Retinal pigment epithelial cell (primary cell): ENCODE data around the gene DLG5.

Source experiments
- DNase-seq: peaks from one replicate; pipeline ENCODE4 v3.0.0-alpha.2; 2010; ENCODE audit warnings: low read depth
- H3K4me3 ChIP-seq: 2 replicates; pipeline ENCODE4 v1.5.1; 2011; ENCODE audit warnings: mild to moderate bottlenecking, low read length, control low read depth, moderate library complexity
- CTCF ChIP-seq: conservative IDR thresholded peaks from 2 replicates; pipeline ENCODE4 v1.5.1; 2011; ENCODE audit warnings: low read depth, low read length, control low read depth, inconsistent platforms

The DLG5 gene

DNA sequence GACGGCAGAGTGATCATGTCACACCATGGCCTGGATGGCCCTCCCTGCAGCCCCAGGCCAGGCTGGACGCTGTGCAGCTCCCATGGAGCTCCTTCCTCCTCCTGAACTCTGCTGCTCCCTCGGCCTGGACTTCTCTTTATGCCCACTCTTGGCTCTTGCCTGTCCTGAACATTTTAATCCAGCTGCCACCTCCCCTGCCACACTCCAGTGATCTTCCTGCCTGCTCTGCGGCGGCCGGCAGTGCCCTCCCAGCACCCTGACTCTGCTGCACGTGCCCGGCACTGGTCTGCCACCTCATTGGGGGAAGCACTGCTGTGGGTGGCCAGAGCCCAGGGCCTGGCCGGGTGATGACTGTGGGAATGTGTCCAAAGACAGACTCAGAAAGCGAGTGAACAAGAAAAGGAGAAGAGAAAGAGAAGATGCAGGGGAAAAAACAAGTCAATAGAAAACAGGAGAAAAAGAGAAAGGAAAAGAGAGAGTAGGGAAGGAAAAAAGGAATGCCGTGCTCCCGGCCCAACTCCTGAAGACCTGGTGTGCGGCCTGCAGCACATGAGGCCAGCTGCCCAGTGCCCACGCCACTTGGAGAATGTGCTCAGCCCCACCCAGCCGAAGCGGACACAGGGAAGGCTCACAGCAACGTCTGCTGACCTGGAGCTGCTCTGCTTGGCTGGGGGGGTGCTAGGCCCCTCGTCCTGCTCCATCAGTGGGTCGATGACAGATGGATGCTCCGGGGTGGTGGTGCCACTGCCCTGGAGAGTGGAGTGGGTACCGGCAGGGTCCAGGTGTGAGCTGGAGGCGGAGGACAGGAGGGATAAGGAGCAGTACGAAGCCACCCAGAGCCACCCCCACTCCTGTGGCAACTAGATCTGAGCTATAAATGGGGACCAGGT, 115.9 kb downstream of the DLG5 start:
- DNase-seq, result no peak
- no peak for TF ChIP-seq CTCF

GRCh38 chr10:77809336-77809735, 117.2 kb downstream of the DLG5 start:
- H3K4me3 ChIP-seq, result no peak overlapping the region
- DNase-seq, result no peak
- no peak for TF ChIP-seq CTCF

More for the DNA sequence above, 115.9 kb downstream of the DLG5 start:
- no peak overlapping the region for H3K4me3 ChIP-seq

DNA sequence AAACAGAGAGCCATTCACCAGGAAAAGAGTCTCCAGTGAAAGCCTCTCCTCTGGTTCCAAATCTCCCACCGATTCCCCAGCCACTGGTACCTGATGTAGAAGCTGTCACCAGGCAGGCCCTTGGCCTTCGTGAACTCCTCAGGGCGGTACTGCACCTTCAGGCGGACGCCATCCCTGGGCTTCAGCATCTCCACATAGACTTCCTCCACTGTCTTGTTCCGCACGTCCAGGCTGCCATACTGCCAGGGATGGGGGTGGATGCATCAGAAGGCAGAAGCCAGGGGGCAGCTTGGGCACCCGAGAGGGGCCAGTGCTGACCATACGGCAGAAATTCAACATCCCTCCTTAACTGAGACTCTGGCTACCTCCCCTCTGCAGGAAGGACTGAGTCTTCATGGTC, 118.8 kb downstream of the DLG5 start:
- no peak for DNase-seq
- H3K4me3 ChIP-seq, result no peak overlapping the region
- no peak for TF ChIP-seq CTCF

GRCh38 chr10:77806511-77807157, 119.9 kb downstream of the DLG5 start:
- TF ChIP-seq CTCF, result no peak
- no peak for DNase-seq

DNA sequence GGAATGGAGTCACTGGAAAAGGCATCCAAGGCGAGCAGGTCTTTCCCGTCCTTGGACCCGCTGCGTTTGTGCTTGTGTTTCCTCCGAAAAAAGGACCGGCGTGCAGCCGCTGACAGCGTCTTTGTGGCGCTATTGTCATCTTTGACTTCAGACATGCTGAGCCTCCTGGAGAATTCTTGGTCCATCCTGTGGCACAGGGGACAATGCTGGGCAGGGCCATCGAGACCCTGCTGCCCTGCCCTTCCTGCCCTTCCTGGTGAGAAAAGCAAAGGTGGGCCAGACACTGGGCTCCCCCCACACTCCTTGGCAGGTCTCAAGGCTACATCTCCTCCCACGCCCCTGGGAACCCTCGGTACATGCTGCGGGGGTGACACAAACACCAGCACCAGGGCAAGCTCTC, 120.9 kb downstream of the DLG5 start:
- TF ChIP-seq CTCF, result no peak
- no peak overlapping the region for H3K4me3 ChIP-seq
- no peak for DNase-seq

More at GRCh38 chr10:77806511-77807157, 119.9 kb downstream of the DLG5 start:
- H3K4me3 ChIP-seq, result no peak overlapping the region

DNA sequence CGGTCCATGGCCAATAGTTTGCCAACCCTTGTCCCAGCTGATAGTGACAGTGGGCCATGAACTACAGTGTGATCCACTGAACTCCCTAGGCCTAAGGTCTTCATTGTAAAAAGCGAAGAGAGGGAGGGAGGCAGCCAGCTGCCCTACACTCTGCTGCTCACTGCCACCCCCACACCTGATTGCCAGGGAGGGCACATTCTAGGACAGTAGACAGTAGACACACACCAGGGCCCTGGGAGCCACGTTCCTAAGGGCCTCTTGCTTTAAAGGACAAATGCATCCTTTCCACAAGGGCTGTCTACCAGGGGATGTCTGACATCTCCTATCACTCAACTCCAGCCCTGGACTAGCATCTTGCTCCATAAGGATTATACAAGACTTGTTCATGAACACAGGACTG, 122.2 kb downstream of the DLG5 start:
- no peak for DNase-seq
- TF ChIP-seq CTCF, result no peak
- no peak overlapping the region for H3K4me3 ChIP-seq
